HG02571 (cell line): ENCODE results near the gene ACE.

Experiments used
- ATAC-seq: cut with Tn5 transposase; IDR thresholded peaks from one replicate; pipeline ENCODE4 v1.9.1; 2021; ENCODE audit warnings: mild to moderate bottlenecking, moderate library complexity; ENCODE audit not compliant: unreplicated experiment

The ACE gene

GRCh38 chr17:63490329-63490728, 13.5 kb downstream of the ACE start:
- ATAC-seq, result no peak

- ATAC-seq, result no peak
Observed at GRCh38 chr17:63490858-63491400, 14.1 kb downstream of the ACE start.

- no peak for ATAC-seq
Observed at GRCh38 chr17:63491413-63491812, 14.6 kb downstream of the ACE start.

GRCh38 chr17:63491977-63492618, 15.2 kb downstream of the ACE start:
- no peak for ATAC-seq

GRCh38 chr17:63492940-63493339, 16.1 kb downstream of the ACE start:
- no peak for ATAC-seq

GRCh38 chr17:63493411-63493810, 16.6 kb downstream of the ACE start:
- ATAC-seq, result no peak

GRCh38 chr17:63494300-63494928, 17.6 kb downstream of the ACE start:
- ATAC-seq, result no peak

- ATAC-seq, result no peak
Observed at GRCh38 chr17:63495491-63495890, 18.6 kb downstream of the ACE start.

GRCh38 chr17:63496177-63496576, 19.3 kb downstream of the ACE start:
- ATAC-seq, result no peak

GRCh38 chr17:63496663-63497400, 20.0 kb downstream of the ACE start:
- no peak for ATAC-seq

- ATAC-seq, result no peak
Observed at GRCh38 chr17:63497708-63498483, 21.0 kb downstream of the ACE start.

- ATAC-seq, result no peak
Observed at GRCh38 chr17:63498626-63499195, 21.9 kb downstream of the ACE start.

GRCh38 chr17:63500543-63501390, 23.9 kb downstream of the ACE start:
- ATAC-seq, result no peak

- ATAC-seq, result no peak
Observed at GRCh38 chr17:63503341-63503705, 26.5 kb downstream of the ACE start.

- no peak for ATAC-seq
Observed at GRCh38 chr17:63504261-63504660, 27.4 kb downstream of the ACE start.

GRCh38 chr17:63505341-63505740, 28.5 kb downstream of the ACE start:
- ATAC-seq, result no peak

GRCh38 chr17:63506627-63507026, 29.8 kb downstream of the ACE start:
- no peak for ATAC-seq

GRCh38 chr17:63511331-63511730, 34.5 kb downstream of the ACE start:
- ATAC-seq, result no peak

- ATAC-seq, result no peak
Observed at GRCh38 chr17:63512388-63512787, 35.5 kb downstream of the ACE start.
